Esophagus squamous epithelium (tissue), 5 donors: ENCODE results near the gene STX12. TPM values are rescaled to one million over a fixed set of nuclear protein-coding genes. Genes with fewer than 3 reads are reported as not detected.

Experiments used
- DNase-seq: peaks from one replicate; lab custom pipeline; 2025; lab: John Stamatoyannopoulos, UW
- H3K27ac ChIP-seq, 4 donors: fragments of 200-600 bp; sonication (generic); one replicate each; pipeline ENCODE4 v1.5.1; 2016 to 2019; ENCODE audit warnings: mild to moderate bottlenecking in 1 of 4
- H3K27me3 ChIP-seq, 4 donors: fragments of 200-600 bp; sonication (generic); 1 replicate in 3 of 4; 2 replicates in 1 of 4; pipeline versions ENCODE4 v1.5.1 to v1.6.0; 2017 to 2021; ENCODE audit warnings: antibody characterized with exemption in 1 of 4
- H3K36me3 ChIP-seq, 3 donors: fragments of 200-600 bp; sonication (generic); one replicate each; pipeline ENCODE4 v1.5.1; 2016 to 2019
- H3K4me1 ChIP-seq, 3 donors: fragments of 200-600 bp; sonication (generic); one replicate each; pipeline ENCODE4 v1.5.1; 2017 to 2019
- H3K4me3 ChIP-seq, 4 donors: fragments of 200-600 bp; sonication (generic); 1 replicate in 3 of 4; 2 replicates in 1 of 4; pipeline ENCODE4 v1.5.1; 2016 to 2019; ENCODE audit warnings: mild to moderate bottlenecking in 2 of 4, moderate library complexity in 1 of 4
- H3K9me3 ChIP-seq, 3 donors: fragments of 200-600 bp; sonication (generic); one replicate each; pipeline ENCODE4 v1.5.1; 2016 to 2019
- POLR2A ChIP-seq, 4 donors: fragments of 450-650 bp; IDR thresholded peaks; one replicate each; pipeline ENCODE4 v1.6.1; 2017; ENCODE audit warnings: antibody characterized with exemption in 4 of 4, mild to moderate bottlenecking in 4 of 4, moderate library complexity in 3 of 4
- WGBS, 2 donors: methylation state at CpG; one replicate each; pipeline ENCODE4 v1.1.5; 2018; 5-methylcytosine and 5-hydroxymethylcytosine counted together
- intact Hi-C: fragments of 100-400 bp; cut with DNase I; formaldehyde crosslinking; loops from one replicate; pipeline ENCODE4 v1.15.0; 2022
- total RNA-seq, 4 donors: library from RNA; depleted of rRNA; stranded (reverse); fragments of >200 nt; gene quantifications; one replicate each; pipeline ENCODE4 v1.1.0, GENCODE V29; 2016
- TF ChIP-seq, protein P1 (sequence below), 6 experiments: fragments of 450-650 bp in 4 of 6; fragments of 200-600 bp in 2 of 6; sonication (generic) in 2 of 6; IDR thresholded peaks; one replicate each; pipeline ENCODE4 v1.5.1; 2016 to 2019; ENCODE audit warnings: antibody characterized with exemption in 6 of 6, mild to moderate bottlenecking in 4 of 6, moderate library complexity in 4 of 6
- donor health status: DM: yes; HTN: yes; CAD: no.

Gene STX12
- total RNA-seq, 4 donors from 2014 or later: 52.6 to 64.4 (median 56.8) TPM

DNA sequence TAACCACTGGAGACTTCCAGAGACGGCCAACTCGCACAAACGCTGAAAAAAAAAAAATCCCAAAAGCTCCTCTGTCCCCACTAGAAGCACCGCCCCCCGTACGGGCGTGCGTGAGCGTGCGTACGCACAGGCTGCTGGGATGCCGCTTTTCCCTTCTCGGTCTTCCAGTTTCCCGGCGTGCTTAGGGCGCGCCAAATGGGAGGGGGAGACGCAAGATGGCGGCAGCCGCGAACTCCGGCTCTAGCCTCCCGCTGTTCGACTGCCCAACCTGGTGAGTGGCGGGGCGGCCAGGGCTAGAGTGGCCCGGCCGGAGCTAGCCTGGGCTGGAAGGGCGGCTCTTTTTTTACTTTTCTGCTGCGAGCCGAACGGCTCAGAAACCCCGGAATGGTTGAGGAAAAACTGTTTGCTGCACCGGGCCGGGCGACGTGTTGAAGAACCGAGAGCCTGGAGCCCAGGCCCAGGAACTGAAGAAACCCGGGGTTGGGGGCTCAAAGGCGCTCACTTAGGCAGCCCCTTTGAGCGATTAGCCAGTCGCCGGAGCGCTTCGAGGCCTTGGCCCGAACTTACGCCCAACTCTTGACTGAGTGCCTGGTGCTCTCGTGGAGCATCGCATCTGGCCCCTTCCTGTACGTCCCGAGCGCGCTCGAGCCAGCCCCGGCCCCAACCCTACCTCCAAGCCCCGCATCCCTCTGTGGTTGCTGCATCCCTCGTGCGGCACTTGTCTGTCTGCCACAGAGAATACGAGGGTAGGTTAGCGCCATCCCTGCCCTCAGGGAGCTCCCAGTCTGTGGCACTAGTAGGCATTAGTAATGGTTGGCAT lies 57.8 kb downstream of the STX12 start, which contains the start of gene PPP1R8:
TSS of gene PPP1R8 (plus strand) at position 162 of the 820 bp plus-strand sequence. CDS start at position 216, 54 bp downstream.
- peak; percentile 58 for DNase-seq
- 0% methylated on average over 8 to 18 of the region's 60 CpGs for WGBS, 2 donors
- H3K27ac ChIP-seq: peak within 1 kb of the TSS; percentile 92 to 94 (median 93)
- no peaks in the 10 kb centered on the region for H3K27me3 ChIP-seq
- no peaks in the 10 kb centered on the region for H3K9me3 ChIP-seq
- peaks cover 0 to 30% (median 0%) of the 10 kb centered on the region in 3 donors for H3K36me3 ChIP-seq
- H3K4me1 ChIP-seq: peaks cover 12 to 32% (median 13%) of the 10 kb centered on the region in 3 donors
- peak within 1 kb of the TSS; percentile 73 to 92 (median 88) for H3K4me3 ChIP-seq
- intact Hi-C loops: no loop called here
- peak in 2 of 4 donors; percentile 48 to 85 for TF ChIP-seq POLR2A (IDR thresholded peaks at IDR 0.05)
- TF ChIP-seq, protein P1, sequence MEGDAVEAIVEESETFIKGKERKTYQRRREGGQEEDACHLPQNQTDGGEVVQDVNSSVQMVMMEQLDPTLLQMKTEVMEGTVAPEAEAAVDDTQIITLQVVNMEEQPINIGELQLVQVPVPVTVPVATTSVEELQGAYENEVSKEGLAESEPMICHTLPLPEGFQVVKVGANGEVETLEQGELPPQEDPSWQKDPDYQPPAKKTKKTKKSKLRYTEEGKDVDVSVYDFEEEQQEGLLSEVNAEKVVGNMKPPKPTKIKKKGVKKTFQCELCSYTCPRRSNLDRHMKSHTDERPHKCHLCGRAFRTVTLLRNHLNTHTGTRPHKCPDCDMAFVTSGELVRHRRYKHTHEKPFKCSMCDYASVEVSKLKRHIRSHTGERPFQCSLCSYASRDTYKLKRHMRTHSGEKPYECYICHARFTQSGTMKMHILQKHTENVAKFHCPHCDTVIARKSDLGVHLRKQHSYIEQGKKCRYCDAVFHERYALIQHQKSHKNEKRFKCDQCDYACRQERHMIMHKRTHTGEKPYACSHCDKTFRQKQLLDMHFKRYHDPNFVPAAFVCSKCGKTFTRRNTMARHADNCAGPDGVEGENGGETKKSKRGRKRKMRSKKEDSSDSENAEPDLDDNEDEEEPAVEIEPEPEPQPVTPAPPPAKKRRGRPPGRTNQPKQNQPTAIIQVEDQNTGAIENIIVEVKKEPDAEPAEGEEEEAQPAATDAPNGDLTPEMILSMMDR (IDR thresholded peaks at IDR 0.05): peak in 1 of 6 experiments; percentile 25

DNA sequence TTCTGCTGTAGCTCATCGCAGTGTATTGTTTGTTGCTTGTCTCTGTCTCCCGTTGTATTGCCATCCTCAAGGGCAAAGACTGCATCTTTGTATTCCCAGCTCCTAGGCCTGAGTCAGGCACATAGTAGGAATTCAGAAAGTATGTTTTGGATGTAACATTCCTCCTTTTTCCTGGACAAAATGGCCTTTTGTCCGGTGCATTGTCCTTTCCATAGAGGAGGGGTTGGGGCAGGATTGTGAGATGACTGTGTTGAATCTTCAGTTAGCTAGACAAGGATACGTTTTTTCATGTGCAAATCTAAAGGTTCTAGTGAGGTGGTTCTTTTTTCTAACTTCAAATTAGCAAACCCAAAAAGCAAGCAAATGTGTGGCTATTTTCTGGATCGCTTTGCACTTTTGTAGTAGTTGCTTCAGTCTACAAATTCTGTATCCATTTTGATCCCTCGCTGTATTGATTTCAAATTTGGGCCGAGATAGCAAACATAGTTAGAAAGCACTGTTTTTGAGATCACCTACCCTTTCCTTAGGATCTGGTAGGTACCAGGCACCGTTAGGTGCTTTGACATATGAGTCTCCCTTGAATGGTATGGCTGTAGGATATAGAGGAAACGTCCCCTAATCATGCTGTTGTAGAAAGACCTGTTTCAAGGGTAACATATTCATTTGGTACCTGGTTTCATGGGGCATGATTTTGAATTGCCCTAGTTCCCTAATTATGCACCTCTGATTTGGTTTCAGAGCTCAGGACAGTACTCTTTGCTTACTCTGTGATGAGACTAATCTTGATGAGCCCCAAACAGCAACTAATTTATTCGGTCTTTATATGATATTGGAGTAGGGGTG lies 58.8 kb downstream of the STX12 start:
- Histone ChIP-seq H3K27me3 (no peaks in the 10 kb centered on the region), H3K9me3 (no peaks in the 10 kb centered on the region), H3K4me3 (peak overlapping the region; percentile 73 to 92 (median 88)), H3K27ac (peak overlapping the region in 3 of 4 donors; percentile 93 to 94 (median 93)), H3K36me3 (peaks cover 0 to 40% (median 0%) of the 10 kb centered on the region in 3 donors), H3K4me1 (peaks cover 12 to 32% (median 13%) of the 10 kb centered on the region in 3 donors)
- no peak for DNase-seq
- TF ChIP-seq, protein P1 (IDR thresholded peaks at IDR 0.05): no peak
- no peak for TF ChIP-seq POLR2A (IDR thresholded peaks at IDR 0.05)
- intact Hi-C loops: no loop called here
- WGBS, 2 donors: 43% methylated on average over 10 of the region's 10 CpGs

DNA sequence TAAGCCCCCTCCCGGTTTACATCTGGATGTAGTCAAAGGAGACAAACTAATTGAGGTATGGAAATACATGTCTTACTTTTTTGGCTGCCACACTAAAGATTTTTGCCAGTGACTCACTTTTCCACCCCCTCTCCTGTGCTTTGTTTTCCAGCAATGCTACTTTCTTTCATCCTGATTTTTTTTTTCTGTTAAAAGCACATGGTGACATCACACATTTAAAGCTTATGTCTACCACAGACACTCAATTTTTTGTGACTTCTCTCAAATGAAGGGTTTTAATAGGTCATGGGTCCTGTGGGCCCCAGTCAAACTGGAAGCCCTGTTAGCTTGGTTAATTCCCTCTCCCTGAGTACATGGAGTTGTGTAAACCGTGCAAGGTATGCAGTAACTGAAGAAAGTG lies 59.7 kb downstream of the STX12 start:
- H3K27ac ChIP-seq: no peak overlapping the region
- peaks cover 12 to 32% (median 13%) of the 10 kb centered on the region in 3 donors for H3K4me1 ChIP-seq
- no peak for TF ChIP-seq POLR2A (IDR thresholded peaks at IDR 0.05)
- TF ChIP-seq, protein P1 (IDR thresholded peaks at IDR 0.05): no peak
- H3K36me3 ChIP-seq: peaks cover 0 to 50% (median 0%) of the 10 kb centered on the region in 3 donors
- intact Hi-C loops: no loop called here
- no peaks in the 10 kb centered on the region for H3K27me3 ChIP-seq
- H3K4me3 ChIP-seq: no peak overlapping the region
- 48 to 52% methylated on average over 2 of the region's 2 CpGs for WGBS, 2 donors
- H3K9me3 ChIP-seq: no peaks in the 10 kb centered on the region
- DNase-seq: no peak

DNA sequence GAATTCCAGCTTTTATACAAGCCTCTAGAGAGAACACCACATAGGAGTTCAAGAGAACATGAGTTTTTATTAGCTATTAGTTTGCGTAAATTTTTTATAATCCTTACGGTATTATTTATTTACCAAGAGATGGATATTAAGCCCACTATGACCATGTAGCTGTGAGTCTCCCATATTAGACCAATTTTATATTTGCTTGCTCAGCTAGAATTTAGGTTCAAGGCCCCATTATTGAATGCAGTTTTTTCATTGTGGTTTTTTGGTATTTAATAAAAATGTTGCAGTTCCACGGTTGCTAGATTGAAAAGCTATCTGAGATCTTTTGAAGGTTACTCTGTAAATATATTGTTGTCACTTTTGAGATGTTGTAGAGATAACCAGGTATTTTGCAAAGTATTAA lies 60.5 kb downstream of the STX12 start:
- no peak for DNase-seq
- no peak overlapping the region for H3K27ac ChIP-seq
- intact Hi-C loops: no loop called here
- no peak overlapping the region for H3K4me3 ChIP-seq
- no peaks in the 10 kb centered on the region for H3K9me3 ChIP-seq
- 80 to 88% methylated on average over 3 of the region's 3 CpGs for WGBS, 2 donors
- no peaks in the 10 kb centered on the region for H3K27me3 ChIP-seq
- peaks cover 12 to 32% (median 13%) of the 10 kb centered on the region in 3 donors for H3K4me1 ChIP-seq
- peaks cover 0 to 54% (median 0%) of the 10 kb centered on the region in 3 donors for H3K36me3 ChIP-seq
- TF ChIP-seq, protein P1 (IDR thresholded peaks at IDR 0.05): no peak
- TF ChIP-seq POLR2A (IDR thresholded peaks at IDR 0.05): no peak
